ENCODE measurements around the gene ZNRD2. TPM values are rescaled to one million over a fixed set of nuclear protein-coding genes. Genes with fewer than 3 reads are reported as not detected.
A peak's percentile ranks its signal among the peaks of the same experiment; 100 is the strongest.

ZNRD2 gene
- total RNA-seq, 1 experiment from 2014 or later: 45.8 TPM

DNA sequence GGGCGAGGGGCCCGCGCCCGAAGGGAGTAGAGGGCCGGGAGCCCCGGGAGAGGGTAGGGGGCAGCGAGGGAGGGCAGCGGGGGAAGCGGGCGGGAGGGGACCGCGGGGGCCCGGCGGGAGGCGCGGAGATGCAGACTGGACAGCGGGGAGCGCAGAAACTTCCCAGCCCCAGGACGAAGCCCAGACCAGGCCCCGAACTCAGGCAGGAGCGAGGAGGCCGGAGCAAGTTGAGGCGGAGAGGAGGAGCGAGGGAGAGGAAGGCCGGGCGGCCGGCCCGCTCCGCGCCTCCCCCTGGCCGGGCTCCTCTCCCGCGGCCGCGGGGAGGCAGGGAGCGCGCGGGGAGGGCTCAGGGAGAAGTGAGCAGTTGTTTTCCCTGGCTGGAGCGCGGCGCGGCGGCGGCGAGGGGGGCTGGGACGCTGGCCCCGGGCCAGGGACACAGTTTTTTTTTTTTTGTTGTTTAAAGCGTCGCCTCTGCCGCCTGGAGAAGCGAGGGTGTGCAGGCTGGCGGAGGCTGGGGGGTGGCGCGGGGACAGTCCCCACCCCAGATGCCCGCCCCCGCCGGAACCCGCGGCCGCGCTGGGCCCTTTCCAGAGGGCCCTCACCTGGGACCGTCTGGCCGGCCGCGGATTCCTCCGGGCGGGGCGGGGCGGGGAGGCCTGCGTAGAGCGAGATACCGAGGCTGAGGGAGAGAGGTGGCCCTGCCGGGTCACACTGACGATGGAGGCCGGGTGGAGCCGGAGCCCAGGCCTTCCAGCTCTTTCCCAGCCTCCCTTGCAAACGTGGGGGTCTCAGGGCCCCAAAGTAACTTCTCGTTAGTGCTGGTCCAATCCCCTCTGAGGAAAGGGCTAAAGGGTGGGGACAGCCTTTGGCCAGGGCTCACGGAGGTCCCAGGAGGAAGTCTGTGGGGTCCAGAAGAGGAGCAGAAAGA is 12.0 kb upstream of the ZNRD2 start, which contains the start of gene LTBP3:
LTBP3 (minus strand) TSS at position 358 of the 928 bp plus-strand sequence. CDS start 400 bp downstream, outside the sequence.
- no peak within 1 kb of the TSS for H3K56ac ChIP-seq (ENCODE audit: insufficient read length, low read depth, low read length)
- peak within 1 kb of the TSS; percentile 36 for H3K4me2 ChIP-seq (ENCODE audit: insufficient read depth, insufficient read length, low read length)
- Mint-ChIP-seq H3K4me3 (peak within 1 kb of the TSS; percentile 60 to 84), H3K9me3 (no peaks in the 10 kb centered on the region), H3K36me3 (ENCODE audit: insufficient read depth in 1 of 3, low read depth in 3 of 3) (no peaks in the 10 kb centered on the region), H3K27me3 (ENCODE audit: low read depth) (peaks cover 46% of the 10 kb centered on the region), H3K4me1 (peaks cover 46 to 63% of the 10 kb centered on the region in 2 experiments), H3K27ac (no peak within 1 kb of the TSS)
- H3K9me3 ChIP-seq (ENCODE audit: control insufficient read depth, low read depth, low read length): no peaks in the 10 kb centered on the region
- H4K5ac ChIP-seq (ENCODE audit: insufficient read length, low read depth, low read length): no peak within 1 kb of the TSS
- peaks cover 9% of the 10 kb centered on the region; the same call in 1 of the 2 replicates for H3K4me1 ChIP-seq (ENCODE audit: insufficient read depth, low read length)
- no peaks in the 10 kb centered on the region; the same call in 1 of the 2 replicates for H3K27me3 ChIP-seq (ENCODE audit: insufficient read depth, low read length)
- H4K8ac ChIP-seq (replicated peaks; ENCODE audit: insufficient read length, low read depth, low read length): no peak within 1 kb of the TSS
- H3K18ac ChIP-seq (ENCODE audit: insufficient read length, low read depth, low read length): peak within 1 kb of the TSS; percentile 1
- H3K9ac ChIP-seq (ENCODE audit: extremely low read depth, insufficient read length, low read length): no peak within 1 kb of the TSS
- H3K14ac ChIP-seq (ENCODE audit: insufficient read depth, low read length): peak within 1 kb of the TSS; percentile 50
- H3K23ac ChIP-seq (ENCODE audit: insufficient read length, low read depth, low read length): no peak within 1 kb of the TSS
- no peak within 1 kb of the TSS for H2AFZ ChIP-seq (ENCODE audit: low read length)
- no peak within 1 kb of the TSS; the same call in 1 of the 2 replicates for H2BK15ac ChIP-seq (ENCODE audit: low read depth, low read length)
- no peak within 1 kb of the TSS for H2BK5ac ChIP-seq (ENCODE audit: insufficient read length, low read length)
- no peak within 1 kb of the TSS for H3K4ac ChIP-seq (ENCODE audit: low read depth, low read length)
- DNase-seq: peak; percentile 71
- H2BK12ac ChIP-seq (ENCODE audit: insufficient read length, low read depth, low read length): no peak within 1 kb of the TSS
- no peaks in the 10 kb centered on the region for H4K20me1 ChIP-seq (ENCODE audit: control insufficient read depth, insufficient read depth, insufficient read length)
- no peak within 1 kb of the TSS for H2BK120ac ChIP-seq (ENCODE audit: low read depth, low read length, poor library complexity, severe bottlenecking)
- H2AK5ac ChIP-seq (ENCODE audit: insufficient read length, low read length): no peak within 1 kb of the TSS
- TF ChIP-seq, protein P1, sequence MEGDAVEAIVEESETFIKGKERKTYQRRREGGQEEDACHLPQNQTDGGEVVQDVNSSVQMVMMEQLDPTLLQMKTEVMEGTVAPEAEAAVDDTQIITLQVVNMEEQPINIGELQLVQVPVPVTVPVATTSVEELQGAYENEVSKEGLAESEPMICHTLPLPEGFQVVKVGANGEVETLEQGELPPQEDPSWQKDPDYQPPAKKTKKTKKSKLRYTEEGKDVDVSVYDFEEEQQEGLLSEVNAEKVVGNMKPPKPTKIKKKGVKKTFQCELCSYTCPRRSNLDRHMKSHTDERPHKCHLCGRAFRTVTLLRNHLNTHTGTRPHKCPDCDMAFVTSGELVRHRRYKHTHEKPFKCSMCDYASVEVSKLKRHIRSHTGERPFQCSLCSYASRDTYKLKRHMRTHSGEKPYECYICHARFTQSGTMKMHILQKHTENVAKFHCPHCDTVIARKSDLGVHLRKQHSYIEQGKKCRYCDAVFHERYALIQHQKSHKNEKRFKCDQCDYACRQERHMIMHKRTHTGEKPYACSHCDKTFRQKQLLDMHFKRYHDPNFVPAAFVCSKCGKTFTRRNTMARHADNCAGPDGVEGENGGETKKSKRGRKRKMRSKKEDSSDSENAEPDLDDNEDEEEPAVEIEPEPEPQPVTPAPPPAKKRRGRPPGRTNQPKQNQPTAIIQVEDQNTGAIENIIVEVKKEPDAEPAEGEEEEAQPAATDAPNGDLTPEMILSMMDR (conservative IDR thresholded peaks at IDR 0.05): no peak
- H3K27ac ChIP-seq (ENCODE audit: insufficient read length, low read depth, low read length): no peak within 1 kb of the TSS
- WGBS (ENCODE audit: extremely low coverage, insufficient read length, low lambda C conversion rate): no CpG with 5 or more reads among the region's 79 CpGs
- H3K79me1 ChIP-seq (ENCODE audit: insufficient read depth, low read depth, low read length, poor library complexity, severe bottlenecking): no peaks in the 10 kb centered on the region
- H3K23me2 ChIP-seq (ENCODE audit: insufficient read length, low read depth, low read length, poor library complexity, severe bottlenecking): no peaks in the 10 kb centered on the region
- H2BK20ac ChIP-seq (ENCODE audit: low read depth, low read length, poor library complexity, severe bottlenecking): no peak within 1 kb of the TSS
- no peak within 1 kb of the TSS for H3T11ph ChIP-seq (ENCODE audit: low read length)
- no peak within 1 kb of the TSS for H4K91ac ChIP-seq (ENCODE audit: insufficient read length, low read depth, low read length)
- no peaks in the 10 kb centered on the region for H3K79me2 ChIP-seq (ENCODE audit: insufficient read depth, low read length)

Measured in H9 (cell line).